Measurements from ENCODE around the gene BCAS3.

Gene BCAS3

GRCh38 chr17:61291451-61292285 lies 614.0 kb downstream of the BCAS3 start:
- in situ Hi-C loops (cut with HindIII; ENCODE audit: low sequenced_read_pairs): no loop called here
- H3K4me3 ChIP-seq (ENCODE audit: low read depth, low read length): no peak overlapping the region
- no peak for DNase-seq (ENCODE audit: low read depth)
- TF ChIP-seq, protein P1, sequence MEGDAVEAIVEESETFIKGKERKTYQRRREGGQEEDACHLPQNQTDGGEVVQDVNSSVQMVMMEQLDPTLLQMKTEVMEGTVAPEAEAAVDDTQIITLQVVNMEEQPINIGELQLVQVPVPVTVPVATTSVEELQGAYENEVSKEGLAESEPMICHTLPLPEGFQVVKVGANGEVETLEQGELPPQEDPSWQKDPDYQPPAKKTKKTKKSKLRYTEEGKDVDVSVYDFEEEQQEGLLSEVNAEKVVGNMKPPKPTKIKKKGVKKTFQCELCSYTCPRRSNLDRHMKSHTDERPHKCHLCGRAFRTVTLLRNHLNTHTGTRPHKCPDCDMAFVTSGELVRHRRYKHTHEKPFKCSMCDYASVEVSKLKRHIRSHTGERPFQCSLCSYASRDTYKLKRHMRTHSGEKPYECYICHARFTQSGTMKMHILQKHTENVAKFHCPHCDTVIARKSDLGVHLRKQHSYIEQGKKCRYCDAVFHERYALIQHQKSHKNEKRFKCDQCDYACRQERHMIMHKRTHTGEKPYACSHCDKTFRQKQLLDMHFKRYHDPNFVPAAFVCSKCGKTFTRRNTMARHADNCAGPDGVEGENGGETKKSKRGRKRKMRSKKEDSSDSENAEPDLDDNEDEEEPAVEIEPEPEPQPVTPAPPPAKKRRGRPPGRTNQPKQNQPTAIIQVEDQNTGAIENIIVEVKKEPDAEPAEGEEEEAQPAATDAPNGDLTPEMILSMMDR (IDR thresholded peaks at IDR 0.05; ENCODE audit: low read depth, low read length, missing control alignments): no peak

GRCh38 chr17:61294286-61294685 lies 616.6 kb downstream of the BCAS3 start:
- no peak for DNase-seq (ENCODE audit: low read depth)
- H3K4me3 ChIP-seq (ENCODE audit: low read depth, low read length): no peak overlapping the region
- TF ChIP-seq, protein P1 (IDR thresholded peaks at IDR 0.05; ENCODE audit: low read depth, low read length, missing control alignments): no peak
- in situ Hi-C loops (cut with HindIII; ENCODE audit: low sequenced_read_pairs): no loop called here

- in situ Hi-C loops (cut with HindIII; ENCODE audit: low sequenced_read_pairs): no loop called here
- no peak for DNase-seq (ENCODE audit: low read depth)
- TF ChIP-seq, protein P1 (IDR thresholded peaks at IDR 0.05; ENCODE audit: low read depth, low read length, missing control alignments): no peak
- H3K4me3 ChIP-seq (ENCODE audit: low read depth, low read length): no peak overlapping the region
Measured at GRCh38 chr17:61294777-61295176, 617.1 kb downstream of the BCAS3 start.

DNA sequence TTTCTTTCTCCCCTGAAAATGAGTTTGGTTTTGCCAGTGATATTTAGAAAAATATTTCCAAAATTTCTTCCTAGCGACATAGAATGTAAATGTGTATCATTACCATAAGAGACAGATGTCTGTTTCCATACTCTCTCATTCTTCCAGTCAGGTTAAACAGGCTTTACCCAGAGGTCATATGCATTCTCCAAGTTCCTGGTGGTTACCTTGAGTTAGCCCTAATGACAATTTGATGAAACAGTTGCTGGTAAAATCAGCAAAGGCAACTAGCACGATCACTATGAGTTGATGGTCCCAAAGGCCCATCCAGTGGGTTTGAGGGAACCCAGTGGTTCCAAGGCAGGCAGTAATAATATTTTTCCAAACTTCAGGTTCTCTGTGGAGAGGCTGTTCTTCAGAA lies 618.4 kb downstream of the BCAS3 start:
- no peak overlapping the region for H3K4me3 ChIP-seq (ENCODE audit: low read depth, low read length)
- in situ Hi-C loops (cut with HindIII; ENCODE audit: low sequenced_read_pairs): no loop called here
- no peak for DNase-seq (ENCODE audit: low read depth)
- TF ChIP-seq, protein P1 (IDR thresholded peaks at IDR 0.05; ENCODE audit: low read depth, low read length, missing control alignments): no peak

GRCh38 chr17:61299517-61300513 lies 622.2 kb downstream of the BCAS3 start:
- in situ Hi-C loops (cut with HindIII; ENCODE audit: low sequenced_read_pairs): no loop called here
- TF ChIP-seq, protein P1 (IDR thresholded peaks at IDR 0.05; ENCODE audit: low read depth, low read length, missing control alignments): no peak
- H3K4me3 ChIP-seq (ENCODE audit: low read depth, low read length): no peak overlapping the region
- no peak for DNase-seq (ENCODE audit: low read depth)

Data from astrocyte of the cerebellum (primary cell).